ENCODE measurements around the gene RREB1. TPM values are rescaled to one million over a fixed set of nuclear protein-coding genes. Genes with fewer than 3 reads are reported as not detected.

Gene RREB1
- total RNA-seq, 1 donor from 2014 or later, result 28.3 TPM

DNA sequence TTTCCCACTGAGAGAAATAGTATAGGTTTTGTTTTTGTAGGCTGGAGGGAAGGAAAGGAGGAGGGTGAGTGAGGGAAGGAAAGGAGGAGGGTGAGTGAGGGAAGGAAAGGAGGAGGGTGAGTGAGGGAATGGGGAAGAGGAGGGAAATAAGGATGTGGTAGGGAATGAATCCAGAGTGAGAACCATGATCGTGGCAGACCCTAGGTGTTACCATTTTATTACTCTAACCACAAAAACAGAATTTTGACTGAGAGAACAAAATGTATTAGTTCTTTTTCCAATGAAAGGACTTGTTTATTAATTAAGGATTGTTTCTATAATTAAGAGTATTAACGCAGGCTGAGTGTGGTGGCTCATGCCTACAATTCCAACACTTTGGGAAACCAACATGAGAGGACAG lies 188.8 kb downstream of the RREB1 start:
- no peak overlapping the region for H3K27ac Mint-ChIP-seq (ENCODE audit: unreplicated experiment)
- no peaks in the 10 kb centered on the region for H3K27me3 Mint-ChIP-seq (ENCODE audit: low read depth)
- peaks cover 22% of the 10 kb centered on the region for H3K36me3 Mint-ChIP-seq (ENCODE audit: low read depth)
- H3K4me1 Mint-ChIP-seq, result no peaks in the 10 kb centered on the region
- TF ChIP-seq, protein P1, sequence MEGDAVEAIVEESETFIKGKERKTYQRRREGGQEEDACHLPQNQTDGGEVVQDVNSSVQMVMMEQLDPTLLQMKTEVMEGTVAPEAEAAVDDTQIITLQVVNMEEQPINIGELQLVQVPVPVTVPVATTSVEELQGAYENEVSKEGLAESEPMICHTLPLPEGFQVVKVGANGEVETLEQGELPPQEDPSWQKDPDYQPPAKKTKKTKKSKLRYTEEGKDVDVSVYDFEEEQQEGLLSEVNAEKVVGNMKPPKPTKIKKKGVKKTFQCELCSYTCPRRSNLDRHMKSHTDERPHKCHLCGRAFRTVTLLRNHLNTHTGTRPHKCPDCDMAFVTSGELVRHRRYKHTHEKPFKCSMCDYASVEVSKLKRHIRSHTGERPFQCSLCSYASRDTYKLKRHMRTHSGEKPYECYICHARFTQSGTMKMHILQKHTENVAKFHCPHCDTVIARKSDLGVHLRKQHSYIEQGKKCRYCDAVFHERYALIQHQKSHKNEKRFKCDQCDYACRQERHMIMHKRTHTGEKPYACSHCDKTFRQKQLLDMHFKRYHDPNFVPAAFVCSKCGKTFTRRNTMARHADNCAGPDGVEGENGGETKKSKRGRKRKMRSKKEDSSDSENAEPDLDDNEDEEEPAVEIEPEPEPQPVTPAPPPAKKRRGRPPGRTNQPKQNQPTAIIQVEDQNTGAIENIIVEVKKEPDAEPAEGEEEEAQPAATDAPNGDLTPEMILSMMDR (conservative IDR thresholded peaks at IDR 0.05), result no peak
- DNase-seq (ENCODE audit: low read depth, low spot score), result no peak
- H3K9me3 Mint-ChIP-seq, result no peaks in the 10 kb centered on the region
- no peak overlapping the region for H3K4me3 Mint-ChIP-seq

DNA sequence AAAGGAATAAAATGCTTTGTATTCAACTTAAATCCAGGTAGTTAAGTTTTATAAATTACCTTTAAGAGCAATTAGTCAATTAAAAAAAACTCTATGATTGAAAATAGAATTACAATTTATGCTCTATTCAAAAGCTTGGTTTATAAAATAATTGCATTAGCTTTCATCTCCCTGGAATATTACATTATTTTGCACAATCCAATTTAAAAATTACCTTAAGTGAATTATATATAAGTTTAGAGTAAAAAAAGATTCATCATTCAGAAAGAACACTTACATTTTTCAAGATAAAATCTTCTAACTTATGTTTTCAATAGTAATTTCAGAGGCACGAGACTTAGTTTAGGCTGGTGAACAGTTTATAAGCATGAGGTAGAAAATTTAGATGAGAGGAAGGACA lies 190.4 kb downstream of the RREB1 start:
- H3K36me3 Mint-ChIP-seq (ENCODE audit: low read depth), result peaks cover 20% of the 10 kb centered on the region
- no peaks in the 10 kb centered on the region for H3K9me3 Mint-ChIP-seq
- no peak for DNase-seq (ENCODE audit: low read depth, low spot score)
- TF ChIP-seq, protein P1 (conservative IDR thresholded peaks at IDR 0.05), result no peak
- H3K4me1 Mint-ChIP-seq, result no peaks in the 10 kb centered on the region
- no peak overlapping the region for H3K4me3 Mint-ChIP-seq
- H3K27ac Mint-ChIP-seq (ENCODE audit: unreplicated experiment), result no peak overlapping the region
- no peaks in the 10 kb centered on the region for H3K27me3 Mint-ChIP-seq (ENCODE audit: low read depth)

DNA sequence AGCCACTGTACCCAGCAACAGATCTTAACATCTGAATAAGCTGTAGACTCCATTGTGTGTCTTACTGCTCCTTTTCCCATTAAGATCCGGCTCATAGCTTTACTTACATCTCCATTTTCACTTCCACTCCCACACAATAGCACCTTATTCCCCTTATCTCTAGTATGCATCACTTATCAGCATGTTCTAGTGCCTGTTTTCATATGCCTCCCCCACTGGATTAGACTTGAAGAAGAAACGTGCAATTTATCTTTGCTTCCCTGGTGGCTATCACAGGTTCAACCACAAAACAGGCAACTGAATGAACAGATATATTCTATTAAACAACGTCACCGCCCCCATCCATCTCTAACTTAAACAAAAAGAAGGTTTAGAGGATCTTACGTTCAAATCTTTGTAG lies 193.2 kb downstream of the RREB1 start:
- no peaks in the 10 kb centered on the region for H3K4me1 Mint-ChIP-seq
- H3K4me3 Mint-ChIP-seq, result no peak overlapping the region
- H3K27me3 Mint-ChIP-seq (ENCODE audit: low read depth), result no peaks in the 10 kb centered on the region
- H3K36me3 Mint-ChIP-seq (ENCODE audit: low read depth), result peaks cover 22% of the 10 kb centered on the region
- no peak overlapping the region for H3K27ac Mint-ChIP-seq (ENCODE audit: unreplicated experiment)
- no peak for DNase-seq (ENCODE audit: low read depth, low spot score)
- TF ChIP-seq, protein P1 (conservative IDR thresholded peaks at IDR 0.05), result no peak
- H3K9me3 Mint-ChIP-seq, result no peaks in the 10 kb centered on the region

Other genes with a start within 250 kb of the RREB1 start
- 110 and 111 TPM in 2 replicates for gene SSR1, start 205.2 kb downstream of the RREB1 start, total RNA-seq

Measured in neural crest cell (in vitro differentiated cells).